DMS53 (cell line): Measurements from ENCODE around the gene LRP1.

Experiments
- DNase-seq: peaks from one replicate; lab custom pipeline; 2025; lab: John Stamatoyannopoulos, UW

Gene LRP1

DNA sequence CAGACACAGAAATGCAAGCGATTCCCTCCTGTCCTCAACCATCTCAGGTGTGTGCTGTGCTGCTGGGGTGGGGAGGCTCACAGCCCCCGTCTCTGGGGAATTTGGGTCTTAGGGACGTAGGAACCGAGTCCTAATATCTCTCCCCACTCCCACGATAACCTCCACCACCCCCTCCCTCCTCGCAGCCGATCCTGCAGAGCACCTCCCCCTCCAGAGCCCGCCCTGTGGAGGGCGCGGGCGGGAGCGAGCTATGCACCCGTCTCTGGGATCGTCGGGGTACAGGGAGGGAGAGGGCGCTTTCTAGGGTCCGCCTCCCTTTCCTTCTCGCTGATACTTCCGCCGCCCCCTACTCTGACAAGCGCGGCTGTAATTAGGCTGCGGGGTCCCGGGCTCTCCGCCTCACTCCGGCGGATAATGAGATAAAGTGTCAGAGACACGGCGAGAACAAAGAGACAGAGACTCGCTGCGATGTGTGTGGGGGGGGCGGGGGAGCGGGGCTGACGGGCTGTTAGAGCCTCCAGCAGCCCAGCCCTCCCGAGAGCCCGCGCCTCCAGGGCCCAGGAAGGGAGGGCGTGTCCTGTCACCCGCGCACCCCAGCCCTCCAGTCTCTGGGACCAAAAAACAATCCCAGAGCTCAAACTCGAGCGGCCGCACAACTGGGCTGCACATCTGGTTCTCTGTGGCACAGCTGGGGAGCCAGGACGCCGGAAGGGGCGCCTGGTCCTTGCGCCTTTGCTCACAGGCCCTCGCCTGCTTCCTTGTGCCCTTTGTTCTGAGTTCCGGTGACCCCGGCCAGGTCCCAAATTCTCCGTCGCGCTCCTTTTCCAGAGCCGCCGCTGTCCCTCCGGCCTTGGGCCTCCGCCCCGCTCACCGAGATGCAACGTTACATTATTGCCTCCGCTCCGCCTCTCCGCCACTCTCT, 109.9 kb downstream of the LRP1 start:
- peak; percentile 83 for DNase-seq

DNA sequence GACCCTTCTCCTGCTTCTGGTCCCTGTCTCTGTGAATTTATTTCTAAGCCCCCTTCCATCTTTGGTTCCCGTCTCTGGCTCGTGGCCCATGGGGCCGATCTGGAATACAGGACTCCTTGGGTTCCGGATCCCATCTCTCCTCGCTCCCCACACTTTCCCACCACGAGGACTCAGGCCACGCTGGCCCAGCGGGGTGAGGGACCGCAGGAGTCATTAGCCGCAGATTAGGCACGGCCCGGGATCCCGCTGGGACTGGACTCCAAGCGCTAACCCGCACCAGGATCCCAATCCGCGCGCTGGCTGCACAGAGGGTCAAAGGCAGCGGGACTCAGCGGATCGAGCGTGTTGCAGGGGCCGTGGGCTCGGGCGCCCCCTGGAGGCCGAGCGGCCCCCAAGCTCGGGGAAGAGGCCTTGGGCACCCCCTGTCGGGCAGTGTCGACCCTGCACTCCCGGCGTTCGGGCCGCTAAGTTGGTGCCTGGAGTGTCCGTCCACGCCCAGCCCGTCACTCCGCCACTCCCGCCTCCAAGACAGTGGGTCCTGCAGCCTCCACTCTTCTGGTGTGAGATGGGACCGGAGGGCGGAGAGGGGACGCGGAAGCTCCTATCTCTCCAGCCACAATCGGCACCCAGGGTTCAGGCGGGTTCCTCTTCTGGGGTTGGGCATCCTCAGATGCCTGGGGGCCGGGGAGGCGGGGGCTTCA, 110.7 kb downstream of the LRP1 start:
- DNase-seq = peak; percentile 96

DNA sequence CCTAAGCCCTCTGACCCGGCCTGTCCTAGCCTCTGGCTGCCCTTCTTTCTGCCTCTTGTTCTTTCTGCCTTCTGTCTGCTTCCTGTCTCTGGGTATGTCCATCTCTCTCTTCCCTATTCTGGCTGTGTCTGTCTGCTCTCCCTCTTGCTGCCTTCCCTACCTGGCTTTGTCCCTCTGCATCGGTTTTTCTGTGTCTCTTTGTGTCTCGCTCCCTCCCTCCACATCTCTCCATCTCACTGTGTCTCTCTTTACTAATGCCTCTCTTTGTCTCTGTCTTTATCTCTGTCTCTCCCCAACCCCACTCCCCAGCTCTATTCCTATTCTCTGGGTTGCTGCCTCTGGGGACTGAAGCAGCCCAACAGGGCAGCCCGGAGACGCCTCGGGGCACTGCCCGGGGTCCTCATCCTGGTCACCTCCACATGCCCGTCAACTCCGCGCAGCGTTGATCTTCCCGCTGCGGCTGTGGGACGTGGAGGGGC, 111.3 kb downstream of the LRP1 start:
- peak; percentile 83 for DNase-seq

DNA sequence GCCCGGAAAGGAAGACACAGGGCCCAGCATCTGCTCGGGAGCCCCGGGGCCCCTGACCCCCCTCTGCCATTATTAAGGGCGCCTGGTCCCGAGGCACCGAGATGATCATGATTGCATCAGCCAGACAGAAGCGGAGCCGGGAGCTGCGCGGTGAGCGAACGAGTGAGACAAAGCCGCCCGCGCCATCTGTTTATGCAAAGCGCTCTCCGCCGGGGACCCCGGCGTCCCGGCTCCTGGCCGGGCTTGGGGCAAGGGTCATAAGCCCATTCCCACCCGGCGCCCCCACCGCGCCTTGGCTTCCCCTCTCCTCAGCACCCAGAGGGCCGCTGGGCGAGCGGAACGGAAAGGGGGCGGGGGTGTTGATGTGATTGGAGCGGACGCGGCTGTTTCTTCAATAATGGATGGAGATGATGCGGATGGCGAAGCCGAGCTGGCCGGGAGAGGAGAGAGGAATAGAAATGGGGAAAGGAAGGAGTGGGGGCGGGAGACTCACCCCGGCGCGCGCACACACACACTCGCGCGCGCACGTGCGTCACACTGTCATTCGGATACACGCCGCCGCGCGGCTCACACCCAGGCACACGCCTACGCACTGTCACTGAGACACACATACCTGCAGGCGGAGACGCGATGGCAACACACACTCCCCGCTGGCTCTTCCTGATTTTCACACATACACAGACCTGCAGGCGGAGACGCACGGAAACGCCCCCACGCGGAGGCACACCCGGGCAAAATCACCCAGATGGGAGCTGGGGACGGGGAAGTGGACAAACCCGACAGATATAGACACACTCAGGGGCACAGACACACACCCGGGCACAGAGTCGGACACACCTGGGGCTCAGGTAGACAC, 112.0 kb downstream of the LRP1 start:
- peak; percentile 97 for DNase-seq

DNA sequence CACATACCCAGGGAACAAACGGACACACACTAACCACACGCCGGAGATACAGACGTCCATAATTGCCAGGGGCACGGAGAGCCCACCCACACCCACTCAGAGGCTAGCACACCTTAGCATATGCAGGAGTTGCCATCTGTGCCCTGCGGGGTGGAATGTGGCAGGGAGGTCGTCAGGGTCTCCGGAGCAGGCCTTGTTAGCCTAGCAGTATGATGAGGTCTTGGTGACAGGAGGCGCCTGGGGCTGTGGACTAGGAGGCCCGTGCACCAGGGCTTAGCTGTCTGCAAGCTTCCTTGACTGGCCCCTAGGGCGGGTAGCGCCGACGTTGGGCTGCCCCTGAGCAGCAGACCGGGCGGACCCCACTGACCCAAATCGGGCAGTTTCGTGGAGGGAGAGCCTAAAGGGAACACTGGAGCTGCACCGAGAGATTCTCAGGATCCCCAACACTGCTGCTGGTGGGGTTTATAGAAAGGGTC, 112.7 kb downstream of the LRP1 start:
- DNase-seq = peak; percentile 87

DNA sequence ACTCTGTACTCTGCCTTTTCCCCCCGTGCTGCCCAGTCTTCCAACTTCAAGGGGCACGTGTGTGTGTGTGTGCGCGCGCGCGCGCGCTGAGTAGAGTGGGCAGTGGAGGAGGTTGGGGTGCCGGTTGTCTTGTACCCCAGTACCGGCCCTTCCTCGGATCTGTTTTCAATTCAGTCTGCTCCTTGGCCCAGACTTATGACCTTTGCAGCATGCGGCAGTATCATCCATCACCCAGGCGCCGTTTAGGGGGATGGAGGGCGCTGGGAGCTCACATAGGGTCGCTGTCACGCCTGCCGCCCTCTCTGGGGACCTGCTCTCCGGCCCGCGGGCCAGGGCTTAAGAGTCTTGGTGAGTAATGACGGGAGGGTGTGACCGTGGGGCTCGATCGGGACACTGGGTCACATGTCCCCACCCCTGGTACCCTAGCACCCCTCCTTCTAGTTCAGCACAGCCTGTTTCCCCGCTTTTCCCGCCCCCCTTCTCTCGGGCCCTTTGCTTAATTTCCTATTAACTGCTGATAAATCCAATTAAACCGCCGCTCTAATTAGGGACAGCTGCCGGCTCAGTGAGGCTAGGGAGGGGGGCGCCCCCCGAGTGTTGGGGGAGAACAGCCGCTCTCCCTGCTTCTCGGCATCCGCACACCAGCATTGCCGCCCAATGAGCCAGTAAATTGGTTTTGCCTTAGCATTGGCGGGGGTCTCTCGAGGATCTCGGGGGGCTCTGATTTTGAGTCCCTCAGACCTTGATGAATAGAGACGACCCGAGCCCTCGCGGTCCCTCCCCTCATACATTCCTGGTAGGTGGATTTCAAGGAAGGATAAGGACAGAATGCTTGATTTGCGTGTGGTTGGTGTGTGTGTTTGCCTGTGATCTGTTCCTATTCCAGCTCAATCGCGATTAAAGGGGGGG, 113.4 kb downstream of the LRP1 start:
- DNase-seq = peak; percentile 66

DNA sequence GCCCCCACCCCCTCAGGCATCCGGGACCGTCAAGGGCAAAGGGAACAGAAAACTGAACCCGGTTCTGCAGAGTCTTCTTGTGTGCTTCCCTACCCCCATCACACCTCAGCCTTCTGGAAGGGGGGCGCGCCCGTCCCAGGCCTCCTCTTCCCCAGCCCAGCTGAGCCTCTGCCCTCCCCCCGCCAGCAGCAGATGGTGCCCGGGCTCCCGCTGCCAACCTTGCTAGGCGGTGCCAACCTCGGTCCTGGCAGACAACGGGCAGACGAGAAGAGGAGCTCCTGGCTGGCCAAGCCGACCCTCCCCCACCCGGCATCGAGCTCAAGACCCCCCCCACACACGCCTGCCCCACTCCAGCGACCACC, 114.0 kb downstream of the LRP1 start:
- peak; percentile 94 for DNase-seq

DNA sequence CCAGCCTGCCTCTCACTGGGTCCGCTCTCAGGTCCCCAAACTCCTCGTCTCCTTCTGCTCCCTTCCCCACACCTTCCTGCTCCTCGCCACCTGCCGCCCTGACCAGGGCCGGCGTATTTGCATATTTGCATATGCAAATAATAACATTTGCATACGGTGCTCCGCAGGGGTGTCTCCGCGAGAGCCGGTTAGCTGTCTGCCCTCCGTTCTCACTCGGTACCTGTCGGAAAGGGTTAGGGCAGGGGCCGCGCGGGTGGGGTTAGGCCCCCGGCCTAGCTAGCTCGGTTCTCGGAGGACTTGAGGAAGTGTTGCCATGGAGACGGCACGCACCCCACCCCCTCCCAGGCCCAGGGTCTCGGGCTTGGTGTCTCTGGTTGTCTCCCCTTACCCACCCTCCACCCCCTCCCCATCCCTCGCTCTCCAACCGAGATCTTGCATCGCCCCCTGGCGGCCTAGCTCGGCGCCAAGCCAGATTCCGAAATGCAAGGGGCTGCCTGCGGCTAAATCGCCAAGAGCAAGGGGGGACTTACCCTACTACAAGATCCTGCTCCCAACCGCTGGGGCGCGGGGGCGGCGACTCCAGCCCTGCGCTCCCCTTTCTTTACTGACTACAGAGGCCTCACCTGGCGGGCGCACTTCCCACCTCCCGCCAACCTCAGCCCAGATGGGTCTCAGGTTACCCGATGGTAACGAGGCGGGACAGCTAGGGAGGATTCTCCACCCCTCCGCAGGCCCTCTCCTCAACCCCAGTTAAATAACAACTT, 114.6 kb downstream of the LRP1 start:
- DNase-seq = peak; percentile 99

DNA sequence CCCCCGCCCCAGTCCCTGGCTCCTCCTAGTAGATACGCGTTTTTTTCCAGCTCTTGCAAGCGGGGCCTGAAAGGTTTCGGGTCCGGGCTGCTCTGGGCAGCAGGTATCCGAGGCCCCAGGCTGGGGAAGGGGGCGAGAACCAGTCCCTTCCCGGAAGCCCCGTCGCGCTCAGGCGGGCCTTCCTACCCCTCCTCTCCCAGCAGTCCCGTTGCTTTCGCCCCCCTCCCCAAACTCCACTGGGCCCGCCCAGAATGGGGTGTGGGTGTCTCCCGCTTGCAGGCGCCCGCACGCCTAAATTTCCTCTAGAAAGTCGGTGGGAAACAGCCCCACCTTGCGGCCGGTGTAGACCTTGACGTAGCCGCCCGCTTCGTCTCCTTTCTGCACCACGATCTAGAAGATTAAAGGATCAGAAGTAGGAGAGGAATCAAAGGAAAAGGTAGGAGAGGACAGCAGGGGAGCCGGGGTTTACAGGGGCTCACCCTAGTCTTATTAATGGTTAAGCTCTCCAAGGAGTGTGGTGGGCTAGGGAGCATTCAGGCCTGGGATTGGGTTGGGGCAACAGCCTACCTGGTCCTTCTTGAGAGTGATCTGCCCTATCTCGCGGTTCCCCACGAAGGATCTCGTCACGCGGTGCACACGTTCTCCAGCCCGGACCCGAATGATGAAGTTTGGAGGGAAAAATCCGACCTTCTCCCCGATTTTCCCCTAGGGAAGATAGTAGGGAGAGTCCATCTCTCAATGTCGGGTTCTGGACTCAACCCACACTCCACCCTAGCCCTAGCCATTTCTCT, 115.4 kb downstream of the LRP1 start:
- DNase-seq = peak; percentile 95

DNA sequence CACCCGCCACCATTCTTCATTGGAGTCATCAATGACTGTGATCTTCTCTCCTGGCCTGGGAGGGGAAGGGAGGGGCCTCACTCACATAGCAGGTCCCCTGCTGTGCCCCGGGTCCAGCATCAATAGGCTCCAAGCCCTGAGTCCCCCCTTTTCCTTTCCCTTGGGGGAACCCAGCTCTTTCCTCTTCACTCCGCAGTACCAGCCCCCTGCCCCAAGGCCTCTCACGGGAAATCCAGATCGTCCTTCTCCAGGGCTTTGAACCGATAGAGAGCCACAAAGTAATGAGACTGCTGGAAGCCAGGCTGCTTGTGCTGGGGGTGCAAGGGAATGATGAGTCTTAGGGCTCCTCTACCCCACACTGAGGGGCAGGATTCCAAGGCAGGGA, 116.0 kb downstream of the LRP1 start:
- peak; percentile 41 for DNase-seq

DNA sequence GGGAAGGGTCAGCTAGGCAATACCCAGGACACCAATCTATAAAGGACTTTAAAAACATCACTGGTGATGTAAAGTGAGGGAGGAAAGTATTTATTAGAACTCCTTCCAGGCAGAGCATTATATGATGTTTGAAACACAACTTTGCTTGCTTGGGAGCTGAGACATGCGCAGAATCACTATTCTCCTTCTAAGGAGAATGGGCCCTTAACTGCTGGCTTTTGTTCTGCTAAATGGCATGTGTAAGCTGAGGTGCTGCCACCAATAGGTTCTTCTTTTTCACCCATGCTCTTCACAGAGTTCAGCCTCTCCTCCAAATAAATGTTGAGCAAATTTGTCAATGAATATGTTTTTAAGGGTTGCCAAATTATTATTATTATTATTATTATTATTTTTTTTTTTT, 118.8 kb downstream of the LRP1 start:
- DNase-seq = no peak

DNA sequence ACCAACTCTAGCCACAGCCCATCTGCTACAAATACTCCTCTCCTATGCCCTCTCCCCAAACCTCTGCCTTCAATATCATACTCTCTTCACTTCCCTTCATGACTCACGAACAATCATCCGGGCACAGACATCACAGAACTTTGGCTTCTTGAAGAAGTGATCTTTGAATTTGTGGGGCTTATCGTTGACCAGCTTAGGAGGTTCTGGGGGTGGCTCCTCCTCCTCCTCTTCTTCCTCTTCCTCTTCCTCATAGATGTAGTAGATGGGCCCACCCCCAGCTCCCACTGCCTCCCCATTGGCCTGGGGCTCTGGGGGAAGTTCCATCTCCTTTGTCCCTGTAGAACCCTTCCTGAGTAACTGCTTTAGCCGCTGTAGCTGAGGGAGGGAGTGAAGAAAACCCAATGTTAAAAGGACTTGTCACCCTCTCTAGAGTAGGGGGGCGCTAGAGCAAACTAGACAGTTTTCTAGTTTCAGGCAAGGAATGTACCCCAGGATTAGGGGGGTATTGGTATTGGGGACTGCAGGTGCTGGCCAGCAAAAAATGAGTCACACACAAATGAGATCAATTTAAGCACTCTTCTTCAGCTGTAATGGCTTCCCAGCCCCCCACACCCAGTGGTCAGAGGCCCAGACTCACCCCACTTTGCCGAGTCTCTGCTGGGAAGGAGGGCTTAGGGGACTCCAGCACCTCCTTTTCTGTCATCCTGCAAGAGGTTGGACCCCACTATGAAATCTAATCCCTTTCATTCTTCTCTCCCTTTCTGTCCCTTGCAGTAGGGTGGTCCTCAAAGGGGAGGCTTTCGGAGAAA, 120.9 kb downstream of the LRP1 start:
- DNase-seq = no peak

DNA sequence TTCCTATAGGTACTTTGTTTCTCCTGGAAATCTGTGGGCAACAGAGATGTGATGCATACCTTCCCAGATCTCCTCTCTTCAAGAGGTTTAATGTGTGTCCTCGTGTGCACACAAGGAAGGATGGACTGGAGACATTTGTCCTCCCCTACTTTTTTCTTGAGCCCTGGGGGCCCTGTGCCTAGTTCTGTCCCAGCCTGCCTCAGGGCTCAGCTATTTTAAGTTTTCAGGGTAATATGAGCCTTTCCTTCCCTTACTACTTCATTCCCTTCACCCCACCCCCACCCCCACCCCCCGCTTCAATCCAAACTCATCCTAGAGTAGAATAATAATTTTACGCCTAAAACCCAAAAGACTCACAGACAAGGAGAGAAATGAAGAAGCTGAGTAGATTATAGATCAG, 122.3 kb downstream of the LRP1 start:
- no peak for DNase-seq

DNA sequence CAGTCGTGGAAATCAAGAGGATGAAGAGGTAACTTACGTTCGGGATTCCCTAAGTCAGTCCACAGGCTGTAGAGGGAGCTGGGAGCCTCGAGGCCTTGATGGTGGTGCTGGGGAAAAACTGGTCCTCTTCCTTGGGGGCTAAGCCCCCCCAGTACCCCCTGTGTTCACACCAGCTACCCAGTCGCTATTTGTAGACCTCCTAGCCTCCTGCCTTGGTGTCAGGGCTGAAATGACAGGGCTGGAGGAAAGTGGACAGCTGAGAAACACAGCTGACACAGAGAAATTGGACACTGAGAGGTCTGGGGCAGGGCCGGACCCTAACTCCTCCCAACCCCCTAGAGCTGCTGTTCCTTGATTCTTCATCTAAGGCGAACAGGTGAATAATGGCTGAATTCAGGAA, 122.7 kb downstream of the LRP1 start, which contains the start of gene STAC3:
Gene STAC3, minus strand, starts transcription at position 232 of the 400 bp plus-strand sequence. CDS start 1,551 bp downstream, outside the sequence.
- DNase-seq = no peak

DNA sequence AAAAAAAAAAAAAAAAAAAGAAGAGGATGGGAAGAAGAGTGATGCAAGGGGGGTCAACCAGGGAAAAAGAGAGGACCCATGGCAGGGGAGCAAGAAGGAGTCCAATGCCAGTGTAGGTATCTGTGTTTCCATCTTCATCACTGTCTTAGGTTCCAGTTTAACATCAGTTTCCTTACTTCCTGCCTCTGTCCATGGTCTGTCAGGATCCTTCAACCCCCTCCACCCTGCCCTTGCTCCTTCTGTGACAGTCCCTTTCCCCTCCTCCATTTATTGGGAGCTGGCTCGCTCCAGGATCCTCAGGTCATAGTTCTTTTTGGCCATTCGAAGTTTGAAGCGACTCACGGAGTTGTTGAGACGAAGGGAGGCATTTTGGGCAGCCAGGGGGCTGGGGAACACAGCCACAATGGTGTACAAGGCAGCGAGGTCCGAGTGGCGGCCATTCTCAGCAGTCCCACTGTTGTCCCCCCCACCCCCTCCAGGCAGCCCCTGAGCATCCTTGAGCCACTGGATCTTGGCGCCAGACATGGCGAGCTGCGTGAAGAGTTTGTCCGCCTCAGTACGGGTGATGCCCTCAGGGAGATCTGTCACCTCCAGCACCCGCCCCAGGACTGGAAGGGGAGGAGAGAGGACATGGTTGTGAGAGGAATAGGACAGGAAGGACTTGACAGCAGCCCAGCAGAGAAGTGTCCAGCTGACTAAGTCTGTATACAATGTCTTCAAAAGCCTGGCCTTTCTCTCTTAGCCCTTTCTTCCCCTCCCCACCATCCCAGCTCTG, 126.4 kb downstream of the LRP1 start:
- no peak for DNase-seq

DNA sequence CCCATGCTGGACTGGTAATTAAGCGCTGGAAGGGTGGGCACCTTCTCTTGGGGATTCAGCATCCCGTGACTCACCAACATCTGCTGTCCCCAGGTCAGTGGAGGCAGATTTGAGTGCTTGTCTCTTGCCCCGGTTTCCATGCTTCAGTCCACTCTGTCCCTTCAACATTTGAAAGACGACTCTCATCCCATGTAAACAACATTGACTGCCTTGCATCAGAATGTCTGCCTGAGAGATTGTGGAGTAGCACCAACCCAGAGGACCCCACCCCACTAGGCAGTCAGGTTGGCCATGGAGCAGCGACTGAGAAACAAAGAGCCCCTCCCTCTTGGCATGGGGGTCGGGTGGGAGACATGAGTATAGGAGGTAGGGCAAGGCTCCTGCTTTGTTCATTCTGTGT, 127.6 kb downstream of the LRP1 start:
- DNase-seq = no peak
